ENCODE results near the gene ZNF407. TPM values are rescaled to one million over a fixed set of nuclear protein-coding genes. Genes with fewer than 3 reads are reported as not detected.

The ZNF407 gene
- total RNA-seq, 1 experiment from 2014 or later, result 7.6 TPM

DNA sequence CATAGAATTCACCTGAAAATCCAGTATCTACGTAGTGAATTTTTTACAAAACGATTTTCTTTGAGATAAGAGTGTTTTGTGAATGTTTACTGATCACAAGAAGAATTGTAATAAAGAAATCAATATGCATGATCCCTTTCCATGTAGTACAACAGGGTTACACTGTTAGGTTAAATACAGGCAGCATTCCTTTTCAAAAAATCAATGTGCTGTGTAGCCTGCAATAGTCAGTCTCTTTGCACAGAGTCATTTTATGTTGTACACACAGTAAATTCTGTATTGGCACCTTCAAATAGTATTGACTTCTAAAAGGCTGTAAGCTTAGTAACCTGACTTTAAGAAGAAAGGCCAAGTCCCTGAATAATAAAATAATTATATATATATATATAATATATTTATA lies 63.3 kb downstream of the ZNF407 start:
- no peak overlapping the region for H3K27ac ChIP-seq (ENCODE audit: low read depth, low read length)
- H3K4me2 ChIP-seq (ENCODE audit: low read length), result no peak overlapping the region
- no peak overlapping the region for H3K4me3 ChIP-seq (replicated peaks in 1 of 2; ENCODE audit: low read depth in 1 of 2, low read length in 2 of 2)
- no peak overlapping the region for H3K9ac ChIP-seq (ENCODE audit: low read length)
- H3K27me3 ChIP-seq (ENCODE audit: insufficient read depth, low read length), result no peaks in the 10 kb centered on the region
- no TSS peak for BruUV-seq (replicated peaks)
- RAD21 ChIA-PET (ENCODE audit: low non-redundant PET in 1 of 2, low total read pairs in 2 of 2, uncharacterized antibody in 2 of 2, unreplicated experiment in 2 of 2), result no interaction called here
- intact Hi-C loops (cut with micrococcal nuclease), result no loop called here
- POLR2A ChIA-PET, result no interaction called here
- TF ChIP-seq, protein P1, sequence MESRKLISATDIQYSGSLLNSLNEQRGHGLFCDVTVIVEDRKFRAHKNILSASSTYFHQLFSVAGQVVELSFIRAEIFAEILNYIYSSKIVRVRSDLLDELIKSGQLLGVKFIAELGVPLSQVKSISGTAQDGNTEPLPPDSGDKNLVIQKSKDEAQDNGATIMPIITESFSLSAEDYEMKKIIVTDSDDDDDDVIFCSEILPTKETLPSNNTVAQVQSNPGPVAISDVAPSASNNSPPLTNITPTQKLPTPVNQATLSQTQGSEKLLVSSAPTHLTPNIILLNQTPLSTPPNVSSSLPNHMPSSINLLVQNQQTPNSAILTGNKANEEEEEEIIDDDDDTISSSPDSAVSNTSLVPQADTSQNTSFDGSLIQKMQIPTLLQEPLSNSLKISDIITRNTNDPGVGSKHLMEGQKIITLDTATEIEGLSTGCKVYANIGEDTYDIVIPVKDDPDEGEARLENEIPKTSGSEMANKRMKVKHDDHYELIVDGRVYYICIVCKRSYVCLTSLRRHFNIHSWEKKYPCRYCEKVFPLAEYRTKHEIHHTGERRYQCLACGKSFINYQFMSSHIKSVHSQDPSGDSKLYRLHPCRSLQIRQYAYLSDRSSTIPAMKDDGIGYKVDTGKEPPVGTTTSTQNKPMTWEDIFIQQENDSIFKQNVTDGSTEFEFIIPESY (IDR thresholded peaks at IDR 0.05; ENCODE audit: extremely low read depth, insufficient replicate concordance, low read length), result no peak
- TF ChIP-seq EZH2 (IDR thresholded peaks at IDR 0.05), result no peak
- TF ChIP-seq, protein P2, sequence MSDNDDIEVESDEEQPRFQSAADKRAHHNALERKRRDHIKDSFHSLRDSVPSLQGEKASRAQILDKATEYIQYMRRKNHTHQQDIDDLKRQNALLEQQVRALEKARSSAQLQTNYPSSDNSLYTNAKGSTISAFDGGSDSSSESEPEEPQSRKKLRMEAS (IDR thresholded peaks at IDR 0.05), result no peak
- H3K36me3 ChIP-seq (ENCODE audit: control insufficient read depth in 1 of 2, insufficient read depth in 2 of 2, low read length in 2 of 2), result no peaks in the 10 kb centered on the region
- H2AFZ ChIP-seq (ENCODE audit: low read depth, low read length, poor library complexity, severe bottlenecking), result no peak overlapping the region
- H3K4me1 ChIP-seq (ENCODE audit: control insufficient read depth in 1 of 2, insufficient read depth in 2 of 2, low read length in 2 of 2), result no peaks in the 10 kb centered on the region
- CTCF ChIA-PET, result no interaction called here
- H3K9me2 ChIP-seq (ENCODE audit: insufficient read depth), result no peaks in the 10 kb centered on the region
- H3K9me3 ChIP-seq (ENCODE audit: control insufficient read depth in 1 of 2, insufficient read depth in 1 of 2, low read depth in 1 of 2, low read length in 2 of 2), result no peaks in the 10 kb centered on the region
- no peak for DNase-seq (ENCODE audit: low read depth, low spot score)
- H4K20me1 ChIP-seq (ENCODE audit: insufficient read depth), result no peaks in the 10 kb centered on the region
- H3K79me2 ChIP-seq (ENCODE audit: insufficient read depth, low read length), result no peaks in the 10 kb centered on the region
- ATAC-seq, result no peak

DNA sequence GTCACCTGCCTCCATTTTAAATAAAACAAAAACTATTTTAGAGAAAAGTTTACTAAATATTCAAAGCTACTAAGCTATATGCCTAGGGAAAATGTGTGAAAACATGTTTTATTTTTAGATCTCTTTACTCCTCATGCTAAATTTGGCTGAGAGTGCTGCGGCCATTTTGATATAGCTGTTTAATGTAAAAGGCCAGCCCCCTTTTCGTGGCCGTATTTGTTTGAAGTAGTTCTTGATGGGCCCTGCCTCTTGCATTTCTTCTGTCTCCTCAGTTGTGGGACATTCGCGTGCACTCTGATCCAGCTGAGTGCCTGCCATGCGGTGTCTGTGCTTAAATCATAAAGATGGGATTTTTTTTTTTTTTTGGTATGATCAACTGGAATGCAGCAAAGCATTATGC lies 64.0 kb downstream of the ZNF407 start:
- Histone ChIP-seq H3K9me3 (ENCODE audit: control insufficient read depth in 1 of 2, insufficient read depth in 1 of 2, low read depth in 1 of 2, low read length in 2 of 2) (no peaks in the 10 kb centered on the region), H2AFZ (ENCODE audit: low read depth, low read length, poor library complexity, severe bottlenecking) (no peak overlapping the region), H3K9ac (ENCODE audit: low read length) (no peak overlapping the region), H3K4me2 (ENCODE audit: low read length) (no peak overlapping the region), H3K27ac (ENCODE audit: low read depth, low read length) (no peak overlapping the region), H4K20me1 (ENCODE audit: insufficient read depth) (no peaks in the 10 kb centered on the region), H3K79me2 (ENCODE audit: insufficient read depth, low read length) (no peaks in the 10 kb centered on the region), H3K36me3 (ENCODE audit: control insufficient read depth in 1 of 2, insufficient read depth in 2 of 2, low read length in 2 of 2) (no peaks in the 10 kb centered on the region), H3K4me1 (ENCODE audit: control insufficient read depth in 1 of 2, insufficient read depth in 2 of 2, low read length in 2 of 2) (no peaks in the 10 kb centered on the region), H3K4me3 (replicated peaks in 1 of 2; ENCODE audit: low read depth in 1 of 2, low read length in 2 of 2) (no peak overlapping the region), H3K9me2 (ENCODE audit: insufficient read depth) (no peaks in the 10 kb centered on the region), H3K27me3 (ENCODE audit: insufficient read depth, low read length) (no peaks in the 10 kb centered on the region)
- ChIA-PET POLR2A (no interaction called here), CTCF (no interaction called here), RAD21 (ENCODE audit: low non-redundant PET in 1 of 2, low total read pairs in 2 of 2, uncharacterized antibody in 2 of 2, unreplicated experiment in 2 of 2) (no interaction called here)
- no TSS peak for BruUV-seq (replicated peaks)
- intact Hi-C loops (cut with micrococcal nuclease), result no loop called here
- DNase-seq (ENCODE audit: low read depth, low spot score), result no peak
- no peak for ATAC-seq
- TF ChIP-seq ZNF274 (IDR thresholded peaks at IDR 0.05; ENCODE audit: low read depth, low read length), result no peak
- TF ChIP-seq ELF1 (IDR thresholded peaks at IDR 0.05; ENCODE audit: borderline replicate concordance, low read depth), result no peak
- no peak for TF ChIP-seq POLR2AphosphoS5 (IDR thresholded peaks at IDR 0.05; ENCODE audit: low read depth, low read length)
- no peak for TF ChIP-seq RAD21 (IDR thresholded peaks at IDR 0.05; ENCODE audit: low read depth)
- TF ChIP-seq SIN3A (IDR thresholded peaks at IDR 0.05; ENCODE audit: low read depth), result no peak
- no peak for TF ChIP-seq JUND (IDR thresholded peaks at IDR 0.05)
- TF ChIP-seq, protein P1 (IDR thresholded peaks at IDR 0.05; ENCODE audit: extremely low read depth, insufficient replicate concordance, low read length), result no peak
- TF ChIP-seq, protein P3, sequence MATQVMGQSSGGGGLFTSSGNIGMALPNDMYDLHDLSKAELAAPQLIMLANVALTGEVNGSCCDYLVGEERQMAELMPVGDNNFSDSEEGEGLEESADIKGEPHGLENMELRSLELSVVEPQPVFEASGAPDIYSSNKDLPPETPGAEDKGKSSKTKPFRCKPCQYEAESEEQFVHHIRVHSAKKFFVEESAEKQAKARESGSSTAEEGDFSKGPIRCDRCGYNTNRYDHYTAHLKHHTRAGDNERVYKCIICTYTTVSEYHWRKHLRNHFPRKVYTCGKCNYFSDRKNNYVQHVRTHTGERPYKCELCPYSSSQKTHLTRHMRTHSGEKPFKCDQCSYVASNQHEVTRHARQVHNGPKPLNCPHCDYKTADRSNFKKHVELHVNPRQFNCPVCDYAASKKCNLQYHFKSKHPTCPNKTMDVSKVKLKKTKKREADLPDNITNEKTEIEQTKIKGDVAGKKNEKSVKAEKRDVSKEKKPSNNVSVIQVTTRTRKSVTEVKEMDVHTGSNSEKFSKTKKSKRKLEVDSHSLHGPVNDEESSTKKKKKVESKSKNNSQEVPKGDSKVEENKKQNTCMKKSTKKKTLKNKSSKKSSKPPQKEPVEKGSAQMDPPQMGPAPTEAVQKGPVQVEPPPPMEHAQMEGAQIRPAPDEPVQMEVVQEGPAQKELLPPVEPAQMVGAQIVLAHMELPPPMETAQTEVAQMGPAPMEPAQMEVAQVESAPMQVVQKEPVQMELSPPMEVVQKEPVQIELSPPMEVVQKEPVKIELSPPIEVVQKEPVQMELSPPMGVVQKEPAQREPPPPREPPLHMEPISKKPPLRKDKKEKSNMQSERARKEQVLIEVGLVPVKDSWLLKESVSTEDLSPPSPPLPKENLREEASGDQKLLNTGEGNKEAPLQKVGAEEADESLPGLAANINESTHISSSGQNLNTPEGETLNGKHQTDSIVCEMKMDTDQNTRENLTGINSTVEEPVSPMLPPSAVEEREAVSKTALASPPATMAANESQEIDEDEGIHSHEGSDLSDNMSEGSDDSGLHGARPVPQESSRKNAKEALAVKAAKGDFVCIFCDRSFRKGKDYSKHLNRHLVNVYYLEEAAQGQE (IDR thresholded peaks at IDR 0.05; ENCODE audit: low read depth), result no peak
- TF ChIP-seq SRF (IDR thresholded peaks at IDR 0.05; ENCODE audit: low read depth), result no peak
- TF ChIP-seq CEBPB (IDR thresholded peaks at IDR 0.05; ENCODE audit: low read depth), result no peak
- TF ChIP-seq YY1 (IDR thresholded peaks at IDR 0.05; ENCODE audit: extremely low read depth, insufficient replicate concordance, low read depth, low read length), result no peak
- TF ChIP-seq ZFX (IDR thresholded peaks at IDR 0.05), result no peak
